KOPT-K1 (cell line): ENCODE measurements around the gene SH2B3.

Experiments
- H3K27ac ChIP-seq: fragments of 200-600 bp; sonication (generic); 2 replicates; pipeline ENCODE4 v1.5.1; 2016; ENCODE audit warnings: antibody characterized with exemption, mild to moderate bottlenecking, low read depth, low read length; ENCODE audit not compliant: poor library complexity, severe bottlenecking
- H3K36me3 ChIP-seq: fragments of 200-600 bp; sonication (generic); 2 replicates; pipeline ENCODE4 v1.5.1; 2017; ENCODE audit warnings: antibody characterized with exemption, mild to moderate bottlenecking, low read length, moderate library complexity; ENCODE audit not compliant: insufficient read depth
- H3K9me3 ChIP-seq: fragments of 200-600 bp; sonication (generic); 2 replicates; pipeline ENCODE4 v1.5.1; 2017; ENCODE audit warnings: antibody characterized with exemption, low read length, mild to moderate bottlenecking; ENCODE audit not compliant: insufficient read depth, poor library complexity, severe bottlenecking

SH2B3 gene

DNA sequence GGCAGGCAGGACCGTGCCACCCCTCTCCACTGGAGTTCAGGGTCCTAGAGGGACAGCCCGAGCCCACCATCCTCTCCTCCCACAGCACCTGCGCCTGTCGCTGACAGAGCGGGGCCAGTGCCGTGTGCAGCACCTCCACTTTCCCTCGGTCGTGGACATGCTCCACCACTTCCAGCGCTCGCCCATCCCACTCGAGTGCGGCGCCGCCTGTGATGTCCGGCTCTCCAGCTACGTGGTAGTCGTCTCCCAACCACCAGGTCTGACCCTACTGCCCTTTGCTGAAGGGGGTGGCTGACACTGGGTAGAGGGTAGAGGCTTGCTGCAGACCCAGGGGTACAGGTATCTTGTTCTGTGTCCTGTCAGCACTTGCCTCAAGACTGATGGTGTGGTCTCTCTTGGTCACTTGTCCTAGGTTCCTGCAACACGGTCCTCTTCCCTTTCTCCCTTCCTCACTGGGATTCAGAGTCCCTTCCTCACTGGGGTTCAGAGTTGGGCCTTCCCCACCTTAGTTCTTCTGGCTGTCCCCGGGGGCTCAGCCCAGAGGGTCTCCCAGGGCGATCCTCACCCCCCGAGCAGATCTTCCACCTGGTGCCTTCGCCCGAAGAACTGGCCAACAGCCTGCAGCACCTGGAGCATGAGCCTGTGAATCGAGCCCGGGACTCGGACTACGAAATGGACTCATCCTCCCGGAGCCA lies 42.0 kb downstream of the SH2B3 start:
- Histone ChIP-seq H3K27ac (no peak overlapping the region), H3K9me3 (no peaks in the 10 kb centered on the region), H3K36me3 (peaks cover 87% of the 10 kb centered on the region)

GRCh38 chr12:111448266-111448830 lies 42.6 kb downstream of the SH2B3 start:
- no peak overlapping the region for H3K27ac ChIP-seq
- no peaks in the 10 kb centered on the region for H3K9me3 ChIP-seq
- H3K36me3 ChIP-seq: peaks cover 86% of the 10 kb centered on the region

- Histone ChIP-seq H3K9me3 (no peaks in the 10 kb centered on the region), H3K27ac (peak overlapping the region; percentile 4), H3K36me3 (peaks cover 89% of the 10 kb centered on the region)
Observed at GRCh38 chr12:111448846-111449790, 43.4 kb downstream of the SH2B3 start.

DNA sequence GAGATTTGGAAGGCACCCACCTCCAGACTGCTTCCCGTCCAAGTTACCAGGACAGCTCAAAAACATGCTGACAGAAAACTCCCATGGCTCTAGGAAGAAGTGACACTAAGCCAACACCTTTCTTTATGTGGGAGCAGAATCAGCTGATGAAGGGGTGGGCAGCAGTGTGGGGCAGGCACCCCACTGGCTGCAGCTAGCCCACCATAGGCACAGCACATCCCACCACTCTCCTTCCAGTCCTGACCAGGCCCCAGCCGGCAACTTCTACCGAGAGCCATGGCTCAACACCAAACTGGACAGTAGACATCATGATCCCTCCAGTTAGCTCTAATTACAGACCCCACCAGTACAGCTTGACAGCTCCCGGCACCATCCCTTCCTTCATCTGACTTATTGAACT lies 45.0 kb downstream of the SH2B3 start:
- Histone ChIP-seq H3K9me3 (no peaks in the 10 kb centered on the region), H3K27ac (no peak overlapping the region), H3K36me3 (peaks cover 98% of the 10 kb centered on the region)

- H3K9me3 ChIP-seq: no peaks in the 10 kb centered on the region
- H3K36me3 ChIP-seq: peaks cover 98% of the 10 kb centered on the region
- H3K27ac ChIP-seq: no peak overlapping the region
Observed at GRCh38 chr12:111451232-111451631, 45.5 kb downstream of the SH2B3 start.

DNA sequence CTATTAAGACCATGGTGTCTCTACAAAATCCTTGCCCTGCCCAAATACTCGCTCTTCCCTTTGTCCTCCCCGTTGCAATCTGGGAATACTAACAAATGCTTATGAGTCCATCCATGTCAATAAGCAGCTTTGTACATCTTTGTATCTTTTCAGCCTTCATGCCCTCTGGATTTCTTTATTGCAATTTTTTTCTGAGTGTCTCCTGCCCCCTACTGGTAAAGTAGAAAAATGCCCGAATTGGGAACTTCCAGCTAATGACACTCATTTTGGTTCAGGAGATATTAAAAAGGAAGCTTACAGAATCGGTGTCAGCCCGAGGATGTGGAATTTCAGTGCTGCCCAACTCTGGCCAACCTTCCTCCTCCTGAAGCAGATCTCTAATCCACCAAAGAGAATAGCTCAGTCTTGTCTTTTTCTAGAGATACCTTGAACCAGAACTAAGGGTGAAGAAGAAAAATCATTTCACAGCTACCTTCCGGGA lies 46.0 kb downstream of the SH2B3 start:
- Histone ChIP-seq H3K27ac (no peak overlapping the region), H3K9me3 (no peaks in the 10 kb centered on the region), H3K36me3 (peaks cover 98% of the 10 kb centered on the region)

- H3K9me3 ChIP-seq: no peaks in the 10 kb centered on the region
- H3K36me3 ChIP-seq: peaks cover 97% of the 10 kb centered on the region
- H3K27ac ChIP-seq: no peak overlapping the region
Observed at GRCh38 chr12:111453071-111453989, 47.6 kb downstream of the SH2B3 start.

DNA sequence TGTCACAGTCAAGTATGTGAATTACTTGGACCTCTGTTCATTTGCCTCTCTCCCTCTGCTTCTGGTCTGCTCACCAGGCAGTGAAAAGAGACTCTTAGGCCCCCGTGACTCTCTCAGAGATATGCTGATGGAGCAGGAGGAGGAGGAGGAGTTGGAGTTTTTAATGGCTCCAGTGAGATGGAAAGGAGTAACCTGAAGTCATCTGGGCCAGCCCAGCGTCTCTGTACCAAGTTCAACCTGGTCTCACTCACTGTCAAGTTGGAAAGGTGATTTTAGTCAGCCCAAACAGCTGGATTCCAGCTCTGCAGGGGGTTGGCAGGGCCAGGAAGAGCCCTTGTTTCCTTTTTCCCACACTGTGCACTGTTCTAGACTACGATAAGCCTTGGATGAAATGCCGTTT lies 48.6 kb downstream of the SH2B3 start:
- peaks cover 95% of the 10 kb centered on the region for H3K36me3 ChIP-seq
- no peak overlapping the region for H3K27ac ChIP-seq
- no peaks in the 10 kb centered on the region for H3K9me3 ChIP-seq

DNA sequence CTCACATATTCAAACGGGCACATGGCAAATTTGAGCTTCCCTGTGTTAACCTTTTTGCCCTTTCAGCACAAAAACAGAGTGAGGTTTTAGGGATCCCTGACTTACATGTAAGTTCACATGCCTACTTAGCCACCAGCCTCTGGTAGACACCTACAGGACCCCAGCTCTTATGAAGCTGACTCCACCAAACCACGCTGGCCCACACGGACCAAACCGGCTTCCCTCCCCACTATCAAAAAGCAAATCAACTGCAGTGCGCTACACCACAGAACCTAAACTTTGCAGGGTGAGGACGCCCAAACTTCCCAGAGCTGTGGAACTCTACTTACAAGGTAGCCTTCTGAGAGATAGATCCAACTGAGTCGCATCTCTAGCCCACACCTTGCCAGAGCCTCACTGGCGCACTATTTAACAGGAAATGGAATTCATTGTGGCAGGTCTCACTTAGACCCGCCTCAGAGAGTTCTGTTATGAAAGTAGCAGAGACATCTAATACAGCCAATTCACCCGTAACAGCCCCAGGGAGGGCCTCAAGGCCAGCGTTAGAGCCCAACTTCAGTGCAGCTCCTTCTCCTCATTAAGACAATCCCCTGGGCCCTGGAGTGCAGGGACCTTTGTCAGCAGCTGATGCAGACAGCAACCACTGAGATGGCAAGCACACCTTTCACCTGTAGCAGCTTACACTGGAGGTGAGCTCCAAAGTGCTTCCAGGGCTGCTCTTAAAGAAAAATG lies 49.2 kb downstream of the SH2B3 start:
- H3K9me3 ChIP-seq: no peaks in the 10 kb centered on the region
- H3K27ac ChIP-seq: no peak overlapping the region
- H3K36me3 ChIP-seq: peaks cover 95% of the 10 kb centered on the region

DNA sequence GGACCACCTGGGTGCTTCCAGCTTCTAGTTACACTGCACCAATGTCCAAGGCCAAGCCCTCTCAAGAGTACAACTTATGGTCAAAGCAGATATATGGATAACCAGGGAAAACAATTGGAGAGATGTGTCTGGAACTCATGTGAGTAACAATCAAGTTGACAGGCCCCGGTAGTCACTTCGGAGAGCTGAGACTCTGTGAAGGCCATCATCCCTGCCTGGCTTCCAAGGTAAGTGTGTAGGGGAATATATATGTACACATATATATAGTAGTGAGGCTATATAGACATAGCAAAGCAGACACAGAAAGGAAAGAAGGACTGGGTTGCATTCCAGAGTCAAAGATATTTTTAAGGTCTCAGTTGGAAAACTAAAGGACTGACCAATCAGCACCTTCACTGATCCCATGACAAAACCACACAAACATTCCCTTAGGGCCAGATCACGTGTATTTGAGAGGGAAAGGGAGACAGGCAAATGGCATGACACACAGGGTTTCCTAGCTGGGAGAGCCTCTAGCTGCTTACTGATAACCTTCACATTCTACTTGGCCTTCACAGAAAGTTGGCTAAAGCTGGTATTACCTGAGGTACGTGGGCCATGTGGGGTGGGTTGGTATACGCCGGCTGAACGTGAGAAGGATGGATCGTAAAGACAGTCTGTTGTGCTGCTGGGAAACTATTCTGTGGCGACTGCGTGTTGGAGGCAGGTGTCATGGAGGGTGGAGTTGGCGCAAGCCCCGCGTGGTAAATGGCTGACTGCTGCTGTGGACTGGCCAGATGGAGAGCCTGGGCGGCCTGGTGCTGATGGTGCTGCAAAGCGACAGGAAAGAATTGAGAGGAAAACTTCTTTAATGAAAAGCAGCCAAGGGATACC lies 50.0 kb downstream of the SH2B3 start:
- no peak overlapping the region for H3K27ac ChIP-seq
- H3K36me3 ChIP-seq: peaks cover 93% of the 10 kb centered on the region
- no peaks in the 10 kb centered on the region for H3K9me3 ChIP-seq

GRCh38 chr12:111457071-111457470 lies 51.3 kb downstream of the SH2B3 start:
- no peak overlapping the region for H3K27ac ChIP-seq
- peaks cover 90% of the 10 kb centered on the region for H3K36me3 ChIP-seq
- H3K9me3 ChIP-seq: no peaks in the 10 kb centered on the region

DNA sequence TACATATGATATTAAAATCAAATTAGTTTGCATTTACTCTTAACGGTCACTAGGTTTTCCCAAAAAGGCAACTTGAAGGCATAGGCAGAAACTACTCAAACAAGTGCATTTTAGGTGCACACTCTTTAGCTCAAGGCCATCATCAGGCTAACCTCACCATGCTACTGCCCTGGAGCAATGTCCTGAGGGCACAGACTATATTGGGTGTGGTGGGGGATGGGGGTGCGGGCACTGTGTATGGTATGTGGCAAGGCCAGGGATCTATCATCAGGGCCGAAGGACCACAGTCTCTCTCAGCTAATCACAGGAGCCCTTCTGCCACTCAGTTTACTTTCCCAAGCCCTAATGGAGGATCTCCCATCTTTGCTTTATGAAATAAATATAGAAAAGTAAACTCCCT lies 51.9 kb downstream of the SH2B3 start:
- Histone ChIP-seq H3K27ac (no peak overlapping the region), H3K36me3 (peaks cover 87% of the 10 kb centered on the region), H3K9me3 (no peaks in the 10 kb centered on the region)

GRCh38 chr12:111458546-111459172 lies 52.9 kb downstream of the SH2B3 start:
- peaks cover 84% of the 10 kb centered on the region for H3K36me3 ChIP-seq
- no peaks in the 10 kb centered on the region for H3K9me3 ChIP-seq
- no peak overlapping the region for H3K27ac ChIP-seq
